Esophagus mucosa (tissue), 1 donor: ENCODE data around the gene FAM180A. TPM values are rescaled to one million over a fixed set of nuclear protein-coding genes. Genes with fewer than 3 reads are reported as not detected.

Source experiments
- total RNA-seq: library from RNA; stranded (reverse); gene quantifications from one replicate; pipeline ENCODE4 v1.2.4, GENCODE V29; 2023
- donor health status: DM: yes; HTN: yes; CAD: no.

The FAM180A gene
- total RNA-seq, 1 donor from 2014 or later: 0.68 TPM

Other genes with a start within 250 kb of the FAM180A start
- gene CNOT4, start 238.7 kb downstream of the FAM180A start, total RNA-seq: 15.9 TPM
- 62.4 TPM for gene NUP205, start 190.9 kb downstream of the FAM180A start, total RNA-seq
- gene STMP1, start 86.3 kb downstream of the FAM180A start, total RNA-seq: 45.4 TPM
- 3.0 TPM for gene SLC13A4, start 20.6 kb downstream of the FAM180A start, total RNA-seq
- gene MTPN, start 228.5 kb upstream of the FAM180A start, total RNA-seq: 199 TPM